ENCODE measurements around the gene CHCHD3. TPM values are rescaled to one million over a fixed set of nuclear protein-coding genes. Genes with fewer than 3 reads are reported as not detected.

CHCHD3 gene
- total RNA-seq, 1 experiment from 2014 or later = 149 TPM

DNA sequence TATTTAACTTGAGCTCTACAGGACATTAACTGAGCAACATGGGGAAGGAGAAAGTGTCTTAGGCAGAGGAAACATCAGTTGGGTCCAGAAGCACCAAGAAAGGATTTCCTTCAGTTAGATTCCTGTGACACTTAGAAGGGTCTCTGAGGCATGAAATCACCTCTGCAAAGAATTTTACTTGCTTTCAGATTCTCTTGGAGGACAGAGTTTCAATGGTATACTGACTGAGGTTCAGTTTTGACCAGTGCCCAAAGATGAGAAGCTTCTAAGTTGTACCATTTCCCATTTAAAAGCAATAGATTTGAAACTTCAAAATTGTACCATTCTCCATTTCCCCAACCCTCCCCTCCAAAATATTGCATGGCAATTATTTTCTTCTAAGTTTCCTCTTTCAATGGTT lies 102.4 kb downstream of the CHCHD3 start:
- Histone ChIP-seq H3K9ac (ENCODE audit: low read length) (no peak overlapping the region), H3K9me2 (replicated peaks; ENCODE audit: low read length) (no peaks in the 10 kb centered on the region), H3K27ac (ENCODE audit: low read length) (no peak overlapping the region), H3K4me2 (ENCODE audit: low read length) (no peak overlapping the region), H3F3A (ENCODE audit: low read length, unreplicated experiment) (no peaks in the 10 kb centered on the region), H3K79me2 (ENCODE audit: low read length) (peaks cover 14% of the 10 kb centered on the region; the same call in 1 of the 2 replicates), H3K9me3 (ENCODE audit: low read length) (no peaks in the 10 kb centered on the region), H3K4me3 (ENCODE audit: low read length) (no peak overlapping the region), H4K20me1 (ENCODE audit: low read length) (no peaks in the 10 kb centered on the region; the same call in 1 of the 2 replicates), H3K27me3 (ENCODE audit: low read length) (no peaks in the 10 kb centered on the region), H3K4me1 (ENCODE audit: insufficient read depth, low read length) (no peaks in the 10 kb centered on the region), H2AFZ (ENCODE audit: low read length) (no peak overlapping the region), H3K36me3 (ENCODE audit: low read depth, low read length) (no peaks in the 10 kb centered on the region; the same call in 1 of the 2 replicates)
- intact Hi-C loops (cut with micrococcal nuclease) = no loop called here
- POLR2A ChIA-PET (ENCODE audit: unreplicated experiment) = no interaction called here
- CTCF ChIA-PET = no interaction called here
- no peak for ATAC-seq
- no peak for DNase-seq
- TF ChIP-seq EZH2phosphoT487 (IDR thresholded peaks at IDR 0.05; ENCODE audit: borderline replicate concordance, low read length) (no peak), EZH2 (IDR thresholded peaks at IDR 0.05; ENCODE audit: low read length, unreplicated experiment) (no peak)
- TF ChIP-seq, protein P1, sequence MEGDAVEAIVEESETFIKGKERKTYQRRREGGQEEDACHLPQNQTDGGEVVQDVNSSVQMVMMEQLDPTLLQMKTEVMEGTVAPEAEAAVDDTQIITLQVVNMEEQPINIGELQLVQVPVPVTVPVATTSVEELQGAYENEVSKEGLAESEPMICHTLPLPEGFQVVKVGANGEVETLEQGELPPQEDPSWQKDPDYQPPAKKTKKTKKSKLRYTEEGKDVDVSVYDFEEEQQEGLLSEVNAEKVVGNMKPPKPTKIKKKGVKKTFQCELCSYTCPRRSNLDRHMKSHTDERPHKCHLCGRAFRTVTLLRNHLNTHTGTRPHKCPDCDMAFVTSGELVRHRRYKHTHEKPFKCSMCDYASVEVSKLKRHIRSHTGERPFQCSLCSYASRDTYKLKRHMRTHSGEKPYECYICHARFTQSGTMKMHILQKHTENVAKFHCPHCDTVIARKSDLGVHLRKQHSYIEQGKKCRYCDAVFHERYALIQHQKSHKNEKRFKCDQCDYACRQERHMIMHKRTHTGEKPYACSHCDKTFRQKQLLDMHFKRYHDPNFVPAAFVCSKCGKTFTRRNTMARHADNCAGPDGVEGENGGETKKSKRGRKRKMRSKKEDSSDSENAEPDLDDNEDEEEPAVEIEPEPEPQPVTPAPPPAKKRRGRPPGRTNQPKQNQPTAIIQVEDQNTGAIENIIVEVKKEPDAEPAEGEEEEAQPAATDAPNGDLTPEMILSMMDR (conservative IDR thresholded peaks at IDR 0.05; ENCODE audit: low read depth, low read length) = no peak
- no TSS peak for BruUV-seq (replicated peaks)

DNA sequence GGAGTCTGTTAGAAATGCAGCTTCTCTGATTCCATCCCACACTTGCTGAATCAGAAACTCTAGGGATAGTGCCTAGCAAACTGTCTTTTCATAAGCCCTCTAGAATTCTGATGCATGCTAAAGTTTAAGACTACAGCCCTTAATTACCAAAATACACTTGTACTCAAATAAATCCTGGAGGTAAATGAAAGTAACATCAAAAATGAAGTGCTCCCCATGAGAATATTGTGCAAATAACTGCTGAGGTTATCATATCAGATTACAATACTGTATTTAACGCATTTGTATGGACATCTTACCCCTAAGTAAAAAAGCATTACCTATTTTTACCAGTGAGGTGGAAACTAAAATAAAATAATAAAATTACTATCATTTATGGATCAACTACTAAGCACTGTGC lies 104.7 kb downstream of the CHCHD3 start:
- CTCF ChIA-PET = no interaction called here
- no peak for ATAC-seq
- TF ChIP-seq EZH2phosphoT487 (IDR thresholded peaks at IDR 0.05; ENCODE audit: borderline replicate concordance, low read length) = no peak
- TF ChIP-seq, protein P1 (conservative IDR thresholded peaks at IDR 0.05; ENCODE audit: low read depth, low read length) = no peak
- no peak for TF ChIP-seq EZH2 (IDR thresholded peaks at IDR 0.05; ENCODE audit: low read length, unreplicated experiment)

DNA sequence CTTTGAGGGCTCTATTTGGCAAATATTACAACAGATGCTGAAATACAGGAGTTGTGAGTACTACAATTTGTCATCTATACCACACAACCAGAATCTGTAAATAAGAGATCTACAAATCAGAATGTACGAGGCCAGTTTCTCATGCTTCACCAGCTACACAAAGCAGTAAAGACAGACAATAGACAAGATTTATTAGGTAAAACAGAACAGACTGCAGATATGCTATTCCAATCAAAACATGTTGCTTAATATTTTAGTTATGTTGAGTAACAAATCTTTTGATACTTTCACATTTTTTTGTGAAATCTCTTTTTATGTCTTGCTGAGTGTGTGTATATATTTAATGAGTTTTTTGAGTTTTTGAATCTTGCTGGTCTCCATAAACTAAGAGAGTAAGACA lies 109.1 kb downstream of the CHCHD3 start:
- peaks cover 14% of the 10 kb centered on the region; the same call in 1 of the 2 replicates for H3K36me3 ChIP-seq (ENCODE audit: low read depth, low read length)
- H2AFZ ChIP-seq (ENCODE audit: low read length) = no peak overlapping the region
- H3K27me3 ChIP-seq (ENCODE audit: low read length) = no peaks in the 10 kb centered on the region
- peaks cover 13% of the 10 kb centered on the region; the same call in 1 of the 2 replicates for H3K79me2 ChIP-seq (ENCODE audit: low read length)
- BruUV-seq (replicated peaks) = no TSS peak
- no peak overlapping the region for H3K4me3 ChIP-seq (ENCODE audit: low read length)
- no peaks in the 10 kb centered on the region for H3F3A ChIP-seq (ENCODE audit: low read length, unreplicated experiment)
- DNase-seq (no peak), ATAC-seq (no peak)
- H3K9ac ChIP-seq (ENCODE audit: low read length) = no peak overlapping the region
- ChIA-PET POLR2A (ENCODE audit: unreplicated experiment) (no interaction called here), CTCF (no interaction called here)
- no peaks in the 10 kb centered on the region for H3K9me3 ChIP-seq (ENCODE audit: low read length)
- H3K27ac ChIP-seq (ENCODE audit: low read length) = no peak overlapping the region
- H4K20me1 ChIP-seq (ENCODE audit: low read length) = peaks cover 2% of the 10 kb centered on the region; the same call in 1 of the 2 replicates
- intact Hi-C loops (cut with micrococcal nuclease) = no loop called here
- no peaks in the 10 kb centered on the region for H3K9me2 ChIP-seq (replicated peaks; ENCODE audit: low read length)
- H3K4me2 ChIP-seq (ENCODE audit: low read length) = no peak overlapping the region
- no peaks in the 10 kb centered on the region for H3K4me1 ChIP-seq (ENCODE audit: insufficient read depth, low read length)
- TF ChIP-seq, protein P1 (conservative IDR thresholded peaks at IDR 0.05; ENCODE audit: low read depth, low read length) = no peak
- TF ChIP-seq EZH2 (IDR thresholded peaks at IDR 0.05; ENCODE audit: low read length, unreplicated experiment) (no peak), EZH2phosphoT487 (IDR thresholded peaks at IDR 0.05; ENCODE audit: borderline replicate concordance, low read length) (no peak)

More for the DNA sequence above, 104.7 kb downstream of the CHCHD3 start:
- BruUV-seq (replicated peaks) = no TSS peak
- Histone ChIP-seq H3K27ac (ENCODE audit: low read length) (no peak overlapping the region), H3K4me1 (ENCODE audit: insufficient read depth, low read length) (no peaks in the 10 kb centered on the region), H3F3A (ENCODE audit: low read length, unreplicated experiment) (no peaks in the 10 kb centered on the region), H3K9ac (ENCODE audit: low read length) (no peak overlapping the region), H3K36me3 (ENCODE audit: low read depth, low read length) (peaks cover 14% of the 10 kb centered on the region; the same call in 1 of the 2 replicates), H3K4me3 (ENCODE audit: low read length) (no peak overlapping the region), H3K9me2 (replicated peaks; ENCODE audit: low read length) (no peaks in the 10 kb centered on the region), H2AFZ (ENCODE audit: low read length) (no peak overlapping the region), H3K9me3 (ENCODE audit: low read length) (no peaks in the 10 kb centered on the region), H3K27me3 (ENCODE audit: low read length) (no peaks in the 10 kb centered on the region), H4K20me1 (ENCODE audit: low read length) (peaks cover 2% of the 10 kb centered on the region; the same call in 1 of the 2 replicates), H3K79me2 (ENCODE audit: low read length) (peaks cover 14% of the 10 kb centered on the region; the same call in 1 of the 2 replicates), H3K4me2 (ENCODE audit: low read length) (no peak overlapping the region)
- DNase-seq = no peak
- POLR2A ChIA-PET (ENCODE audit: unreplicated experiment) = no interaction called here
- intact Hi-C loops (cut with micrococcal nuclease) = no loop called here
